Endodermal cell (in vitro differentiated cells): ENCODE results near the gene PSMG4. TPM values are rescaled to one million over a fixed set of nuclear protein-coding genes. Genes with fewer than 3 reads are reported as not detected.
A peak's percentile ranks its signal among the peaks of the same experiment; 100 is the strongest.

Experiments
- DNase-seq: peaks from one replicate; pipeline ENCODE4 v3.0.0-alpha.2; 2017
- H3K27ac ChIP-seq: 2 replicates; pipeline ENCODE4 v1.5.1; 2013; ENCODE audit warnings: mild to moderate bottlenecking, low read depth, low read length, moderate library complexity
- H3K27me3 ChIP-seq: 2 replicates; pipeline ENCODE4 v1.6.1; 2013; ENCODE audit warnings: mild to moderate bottlenecking, low read length, moderate library complexity; ENCODE audit not compliant: insufficient read depth, control insufficient read depth, poor library complexity, severe bottlenecking
- H3K36me3 ChIP-seq: 2 replicates; pipeline ENCODE4 v1.7.0; 2013; ENCODE audit warnings: mild to moderate bottlenecking, low read length, moderate library complexity; ENCODE audit not compliant: control insufficient read depth, insufficient read depth
- H3K4me1 ChIP-seq: one replicate; pipeline ENCODE4 v1.7.0; 2013; ENCODE audit warnings: low read length; ENCODE audit not compliant: control insufficient read depth, insufficient read depth
- H3K4me3 ChIP-seq: 2 replicates; pipeline ENCODE4 v1.5.1; 2013; ENCODE audit warnings: mild to moderate bottlenecking, low read length, moderate library complexity
- H3K9ac ChIP-seq: 2 replicates; pipeline ENCODE4 v1.6.1; 2013; ENCODE audit warnings: mild to moderate bottlenecking, low read length, moderate library complexity; ENCODE audit not compliant: poor library complexity, severe bottlenecking; ENCODE audit errors: extremely low read depth
- H3K9me3 ChIP-seq: 2 replicates; pipeline ENCODE4 v1.6.1; 2013; ENCODE audit warnings: mild to moderate bottlenecking, low read length, moderate library complexity; ENCODE audit not compliant: control insufficient read depth
- H3K27ac Mint-ChIP-seq: 2 replicates; pipeline ENCODE4 v1.8.0; 2020; ENCODE audit warnings: mixed read lengths
- H3K27me3 Mint-ChIP-seq: 2 replicates; pipeline ENCODE4 v1.8.0; 2021; ENCODE audit warnings: mild to moderate bottlenecking, mixed read lengths; ENCODE audit not compliant: insufficient read depth
- H3K36me3 Mint-ChIP-seq: 2 replicates; pipeline ENCODE4 v1.8.0; 2020; ENCODE audit warnings: low read depth, mixed read lengths
- H3K4me1 Mint-ChIP-seq: 2 replicates; pipeline ENCODE4 v1.8.0; 2020; ENCODE audit warnings: mixed read lengths
- H3K4me3 Mint-ChIP-seq: 2 replicates; pipeline ENCODE4 v1.8.0; 2020; ENCODE audit warnings: mild to moderate bottlenecking, moderate library complexity, mixed read lengths
- H3K9me3 Mint-ChIP-seq: 2 replicates; pipeline ENCODE4 v1.8.0; 2020; ENCODE audit warnings: mild to moderate bottlenecking, mixed read lengths
- CTCF ChIP-seq: fragments of 200-600 bp; sonication (generic); conservative IDR thresholded peaks from 2 replicates; pipeline ENCODE4 v1.5.0; 2021; ENCODE audit warnings: antibody characterized with exemption, mild to moderate bottlenecking
- WGBS, 2 experiments: methylation state at CpG; one replicate each; pipeline versions ENCODE4 v1.1.5 to v1.1.7; 2013; ENCODE audit warnings: missing lambda C conversion rate in 2 of 2, mixed read lengths in 1 of 2; ENCODE audit not compliant: insufficient coverage in 1 of 2, insufficient read length in 1 of 2; 5-methylcytosine and 5-hydroxymethylcytosine counted together
- total RNA-seq, 2 donors: library from RNA; stranded (reverse); fragmentation: NEBNext Ultra II Directional in 1 of 2; extraction: Animal tissue kit (Norgen Biotek cat#: 25700) in 1 of 2; gene quantifications; 2 replicates in 1 of 2; 3 replicates in 1 of 2; pipeline ENCODE4 v1.2.1, GENCODE V29; 2021

PSMG4 gene
- total RNA-seq, 2 donors from 2014 or later: 16.0 to 21.5 TPM

GRCh38 chr6:3231247-3232016 lies 27.3 kb upstream of the PSMG4 start:
- H3K36me3 ChIP-seq: no peaks in the 10 kb centered on the region
- H3K27ac ChIP-seq: peak overlapping the region; percentile 99
- H3K27me3 ChIP-seq: peaks cover 51% of the 10 kb centered on the region
- TF ChIP-seq CTCF: no peak
- no peaks in the 10 kb centered on the region for H3K9me3 ChIP-seq
- Mint-ChIP-seq H3K36me3 (no peaks in the 10 kb centered on the region), H3K27ac (peak overlapping the region; percentile 4), H3K4me1 (peaks cover 16% of the 10 kb centered on the region), H3K27me3 (peaks cover 75% of the 10 kb centered on the region), H3K4me3 (peak overlapping the region; percentile 65), H3K9me3 (no peaks in the 10 kb centered on the region)
- H3K4me1 ChIP-seq: peaks cover 3% of the 10 kb centered on the region
- H3K9ac ChIP-seq: peak overlapping the region; percentile 21
- peak overlapping the region; percentile 84 for H3K4me3 ChIP-seq
- DNase-seq: peak; percentile 92
- WGBS, 2 experiments: 0 to 1% methylated on average over 26 to 47 of the region's 47 CpGs

- H3K27ac Mint-ChIP-seq: peak overlapping the region; percentile 4
- H3K9me3 ChIP-seq: no peaks in the 10 kb centered on the region
- peaks cover 14% of the 10 kb centered on the region for H3K4me1 Mint-ChIP-seq
- no peaks in the 10 kb centered on the region for H3K36me3 ChIP-seq
- DNase-seq: no peak
- H3K9ac ChIP-seq: peak overlapping the region; percentile 21
- peaks cover 51% of the 10 kb centered on the region for H3K27me3 ChIP-seq
- H3K27me3 Mint-ChIP-seq: peaks cover 77% of the 10 kb centered on the region
- peak overlapping the region; percentile 65 for H3K4me3 Mint-ChIP-seq
- WGBS, 2 experiments: 8 to 27% methylated on average over 11 to 23 of the region's 23 CpGs
- peaks cover 3% of the 10 kb centered on the region for H3K4me1 ChIP-seq
- peak overlapping the region; percentile 99 for H3K27ac ChIP-seq
- no peaks in the 10 kb centered on the region for H3K36me3 Mint-ChIP-seq
- peak overlapping the region; percentile 84 for H3K4me3 ChIP-seq
- no peaks in the 10 kb centered on the region for H3K9me3 Mint-ChIP-seq
- TF ChIP-seq CTCF: no peak
Measured at GRCh38 chr6:3232017-3232945, 26.5 kb upstream of the PSMG4 start.

- Mint-ChIP-seq H3K27ac (no peak overlapping the region), H3K27me3 (peaks cover 78% of the 10 kb centered on the region), H3K9me3 (no peaks in the 10 kb centered on the region), H3K36me3 (no peaks in the 10 kb centered on the region), H3K4me1 (peaks cover 14% of the 10 kb centered on the region), H3K4me3 (no peak overlapping the region)
- H3K4me3 ChIP-seq: no peak overlapping the region
- WGBS, 2 experiments: 91 to 93% methylated on average over 3 of the region's 3 CpGs
- TF ChIP-seq CTCF: no peak
- peak; percentile 17 for DNase-seq
- H3K36me3 ChIP-seq: no peaks in the 10 kb centered on the region
- H3K9ac ChIP-seq: no peak overlapping the region
- H3K9me3 ChIP-seq: no peaks in the 10 kb centered on the region
- peaks cover 51% of the 10 kb centered on the region for H3K27me3 ChIP-seq
- no peak overlapping the region for H3K27ac ChIP-seq
- H3K4me1 ChIP-seq: peaks cover 3% of the 10 kb centered on the region
Measured at GRCh38 chr6:3233321-3233720, 25.4 kb upstream of the PSMG4 start.
